Esophagus (tissue), 2 donors: ENCODE results near the gene PKNOX2. TPM values are rescaled to one million over a fixed set of nuclear protein-coding genes. Genes with fewer than 3 reads are reported as not detected.

Experiments
- H3K27ac ChIP-seq, 2 donors: one replicate each; pipeline ENCODE4 v1.5.1; 2013; ENCODE audit warnings: low read depth in 2 of 2, mild to moderate bottlenecking in 2 of 2, inconsistent platforms in 1 of 2, low read length in 1 of 2, moderate library complexity in 1 of 2
- H3K27me3 ChIP-seq, 2 donors: one replicate each; pipeline ENCODE4 v1.6.1; 2013; ENCODE audit warnings: low read length in 2 of 2, control low read depth in 1 of 2, mild to moderate bottlenecking in 1 of 2; ENCODE audit not compliant: insufficient read depth in 2 of 2, control insufficient read depth in 1 of 2
- H3K36me3 ChIP-seq, 2 donors: one replicate each; pipeline ENCODE4 v1.6.1; 2013; ENCODE audit warnings: low read length in 1 of 2; ENCODE audit not compliant: control insufficient read depth in 2 of 2, insufficient read depth in 2 of 2
- H3K4me1 ChIP-seq, 2 donors: one replicate each; pipeline ENCODE4 v1.6.1; 2013; ENCODE audit warnings: low read length in 1 of 2; ENCODE audit not compliant: control insufficient read depth in 2 of 2, insufficient read depth in 2 of 2
- H3K4me3 ChIP-seq, 2 donors: one replicate each; pipeline ENCODE4 v1.5.1; 2013; ENCODE audit warnings: low read length in 2 of 2, mild to moderate bottlenecking in 2 of 2, low read depth in 1 of 2, moderate library complexity in 1 of 2
- H3K9me3 ChIP-seq, 2 donors: one replicate each; pipeline ENCODE4 v1.6.1; 2013; ENCODE audit warnings: mild to moderate bottlenecking in 2 of 2, low read depth in 1 of 2, low read length in 1 of 2, moderate library complexity in 1 of 2; ENCODE audit not compliant: control insufficient read depth in 2 of 2, insufficient read depth in 1 of 2
- WGBS, 2 donors: extraction: QIAGEN DNeasy Blood & Tissue Kit; methylation state at CpG; one replicate each; pipeline ENCODE4 v1.1.7; 2013; 5-methylcytosine and 5-hydroxymethylcytosine counted together
- polyA plus RNA-seq, 2 donors: library from polyadenylated mRNA; stranded (reverse); fragments of 200-250 nt; gene quantifications; one replicate each; pipeline ENCODE4 v1.2.3, GENCODE V29; 2013
- donor health status: healthy with polysubstance abuse.
- donor health status: Bipolar disorder and iron deficiency.

The PKNOX2 gene
- polyA plus RNA-seq, 2 donors: 0.24 to 0.43 TPM

GRCh38 chr11:125332821-125333220 lies 168.3 kb downstream of the PKNOX2 start:
- Histone ChIP-seq H3K27ac (no peak overlapping the region), H3K36me3 (no peaks in the 10 kb centered on the region), H3K4me1 (peaks cover 0 to 3% of the 10 kb centered on the region in 2 donors), H3K4me3 (no peak overlapping the region), H3K9me3 (no peaks in the 10 kb centered on the region), H3K27me3 (no peaks in the 10 kb centered on the region)
- WGBS, 2 donors: 87 to 91% methylated on average over 8 of the region's 8 CpGs

DNA sequence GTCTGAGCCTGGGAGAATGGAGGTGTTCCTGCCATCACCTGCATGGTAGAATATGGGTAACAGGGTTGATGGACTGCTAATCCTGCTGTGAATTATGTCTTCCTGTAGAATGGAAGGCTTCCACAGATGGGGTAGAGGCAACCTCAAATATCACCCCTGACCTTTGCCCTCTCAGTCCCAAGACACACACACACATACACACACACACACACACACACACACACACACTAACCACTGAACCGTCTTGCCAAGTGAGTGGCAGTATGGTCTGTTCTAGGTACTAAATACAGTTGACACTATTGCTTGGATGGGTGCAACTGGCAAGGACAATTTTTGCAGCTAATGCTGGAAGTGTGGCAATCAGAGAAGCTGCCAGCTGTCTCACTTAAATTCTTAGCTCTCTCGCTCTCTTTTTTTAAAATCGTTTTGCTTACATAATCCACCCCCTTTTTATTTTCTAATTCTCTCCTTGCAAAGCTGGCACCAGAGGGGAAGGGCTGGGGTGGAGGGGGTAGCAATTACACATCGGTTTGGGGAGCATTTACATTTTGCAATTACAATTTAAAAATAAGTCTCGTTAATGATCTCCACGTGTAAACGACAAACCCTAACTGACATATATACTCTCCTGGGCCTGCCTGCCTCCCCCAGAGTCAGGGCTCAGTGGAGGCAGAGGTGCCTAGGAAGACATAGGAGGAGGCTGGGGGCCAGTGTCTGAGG lies 169.0 kb downstream of the PKNOX2 start:
- no peaks in the 10 kb centered on the region for H3K27me3 ChIP-seq
- H3K27ac ChIP-seq: no peak overlapping the region
- no peaks in the 10 kb centered on the region for H3K36me3 ChIP-seq
- no peak overlapping the region for H3K4me3 ChIP-seq
- WGBS, 2 donors: 82 to 88% methylated on average over 7 of the region's 7 CpGs
- H3K9me3 ChIP-seq: no peaks in the 10 kb centered on the region
- H3K4me1 ChIP-seq: peaks cover 0 to 3% of the 10 kb centered on the region in 2 donors

DNA sequence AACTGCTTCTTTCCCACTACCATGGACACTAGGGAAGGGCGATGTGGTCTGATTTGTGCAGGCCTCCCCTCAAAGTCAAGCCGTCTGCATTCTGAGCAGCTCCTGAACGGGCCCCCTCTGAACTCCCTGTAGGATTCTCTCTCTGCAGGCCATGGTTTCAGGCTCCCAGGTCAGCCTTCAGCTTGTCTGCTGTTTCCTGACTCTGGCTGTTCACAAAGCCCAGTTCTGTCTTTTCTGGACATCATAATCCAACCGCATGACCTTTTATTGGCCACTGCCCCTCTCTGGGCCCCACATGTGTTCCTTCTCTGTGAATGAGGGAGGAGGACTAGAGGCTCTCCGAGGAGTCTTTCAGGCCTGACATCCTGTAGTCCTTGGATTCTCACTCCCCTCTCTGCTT lies 170.6 kb downstream of the PKNOX2 start:
- no peaks in the 10 kb centered on the region for H3K27me3 ChIP-seq
- 71 to 76% methylated on average over 5 of the region's 5 CpGs for WGBS, 2 donors
- no peaks in the 10 kb centered on the region for H3K9me3 ChIP-seq
- no peaks in the 10 kb centered on the region for H3K36me3 ChIP-seq
- H3K4me1 ChIP-seq: no peaks in the 10 kb centered on the region
- no peak overlapping the region for H3K4me3 ChIP-seq
- no peak overlapping the region for H3K27ac ChIP-seq

DNA sequence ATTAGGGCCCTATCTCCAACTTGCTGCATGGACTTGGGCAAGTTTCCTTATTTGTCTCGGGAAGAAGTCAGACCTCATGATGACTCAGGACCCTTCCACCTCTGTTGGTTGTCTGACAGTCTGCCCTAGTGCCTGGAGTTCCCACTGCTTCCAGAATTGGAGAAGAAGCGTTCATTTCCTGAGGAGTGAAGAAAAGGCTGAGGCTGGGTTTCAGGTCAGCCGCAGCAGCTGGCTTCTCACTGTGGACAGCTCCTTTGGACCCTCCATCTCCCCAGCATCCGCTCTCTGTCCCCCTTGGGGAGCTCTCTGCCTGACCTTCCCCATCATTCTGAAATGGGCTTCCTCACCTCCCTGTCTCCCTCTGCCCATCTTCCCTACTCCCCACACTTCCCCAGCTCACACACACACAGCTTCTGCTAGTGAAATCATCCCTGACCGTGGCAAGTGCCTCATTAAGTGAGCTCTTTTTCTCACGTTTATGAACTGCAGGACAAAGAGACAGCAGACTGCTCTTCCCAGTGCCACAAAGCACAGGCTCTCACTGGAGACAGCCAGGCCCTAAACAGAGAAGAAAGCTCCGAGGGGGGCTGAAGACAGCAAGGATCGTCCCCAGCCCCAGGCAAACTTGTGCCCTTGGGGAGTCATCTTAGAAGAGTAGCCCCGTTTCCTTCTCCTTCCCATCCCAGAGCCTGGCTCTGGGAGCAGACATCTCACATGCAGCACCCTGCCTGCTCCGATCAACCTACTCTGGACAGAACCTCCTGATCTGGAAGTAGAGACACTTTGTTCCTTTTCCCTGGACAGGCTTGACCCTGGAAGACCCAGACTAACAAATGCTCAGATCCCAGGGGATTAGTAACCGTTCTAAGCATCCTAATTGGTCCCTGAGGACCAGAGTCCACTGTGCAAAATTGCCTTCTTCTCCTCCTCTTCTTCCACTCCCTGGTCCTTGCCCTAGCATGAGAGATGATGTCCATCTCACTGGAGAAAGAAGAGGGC lies 173.6 kb downstream of the PKNOX2 start:
- WGBS, 2 donors: 67 to 72% methylated on average over 11 of the region's 11 CpGs
- Histone ChIP-seq H3K4me1 (no peaks in the 10 kb centered on the region), H3K4me3 (no peak overlapping the region), H3K27me3 (no peaks in the 10 kb centered on the region), H3K27ac (no peak overlapping the region), H3K36me3 (no peaks in the 10 kb centered on the region), H3K9me3 (no peaks in the 10 kb centered on the region)

GRCh38 chr11:125338886-125339811 lies 174.6 kb downstream of the PKNOX2 start:
- H3K27ac ChIP-seq: no peak overlapping the region
- WGBS, 2 donors: 75 to 84% methylated on average over 17 of the region's 17 CpGs
- no peaks in the 10 kb centered on the region for H3K9me3 ChIP-seq
- no peak overlapping the region for H3K4me3 ChIP-seq
- no peaks in the 10 kb centered on the region for H3K4me1 ChIP-seq
- no peaks in the 10 kb centered on the region for H3K36me3 ChIP-seq
- H3K27me3 ChIP-seq: no peaks in the 10 kb centered on the region

DNA sequence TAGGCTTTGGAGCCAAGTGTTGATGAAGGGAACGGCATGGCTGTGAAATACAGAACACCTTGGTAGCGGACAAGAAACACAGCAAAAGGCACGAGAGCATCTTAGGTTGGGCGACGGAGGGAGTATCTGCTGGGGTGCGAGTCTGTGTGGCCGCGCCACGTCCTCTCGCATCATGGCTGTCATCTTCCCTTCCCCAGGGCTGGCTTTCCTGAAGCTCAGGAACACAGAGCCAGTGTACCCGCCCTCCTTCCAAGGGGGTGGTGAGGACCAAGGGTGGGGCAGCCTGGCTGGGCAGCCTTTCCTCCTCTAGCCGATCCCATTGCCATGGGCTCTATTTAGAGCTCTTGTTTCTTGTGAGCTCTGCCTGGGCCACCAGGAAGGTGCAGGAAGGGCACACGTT lies 177.1 kb downstream of the PKNOX2 start:
- Histone ChIP-seq H3K27me3 (no peaks in the 10 kb centered on the region), H3K36me3 (no peaks in the 10 kb centered on the region), H3K4me1 (no peaks in the 10 kb centered on the region), H3K9me3 (no peaks in the 10 kb centered on the region), H3K4me3 (no peak overlapping the region), H3K27ac (no peak overlapping the region)
- 85 to 87% methylated on average over 13 of the region's 13 CpGs for WGBS, 2 donors

- Histone ChIP-seq H3K4me3 (no peak overlapping the region), H3K27ac (no peak overlapping the region), H3K36me3 (no peaks in the 10 kb centered on the region), H3K4me1 (no peaks in the 10 kb centered on the region), H3K27me3 (no peaks in the 10 kb centered on the region), H3K9me3 (no peaks in the 10 kb centered on the region)
- 76 to 86% methylated on average over 16 of the region's 16 CpGs for WGBS, 2 donors
Observed at GRCh38 chr11:125342281-125342930, 177.9 kb downstream of the PKNOX2 start.

GRCh38 chr11:125343086-125343717 lies 178.7 kb downstream of the PKNOX2 start:
- H3K9me3 ChIP-seq: no peaks in the 10 kb centered on the region
- 79 to 87% methylated on average over 7 of the region's 7 CpGs for WGBS, 2 donors
- H3K27me3 ChIP-seq: no peaks in the 10 kb centered on the region
- H3K4me3 ChIP-seq: no peak overlapping the region
- H3K27ac ChIP-seq: no peak overlapping the region
- H3K36me3 ChIP-seq: no peaks in the 10 kb centered on the region
- no peaks in the 10 kb centered on the region for H3K4me1 ChIP-seq
